ENCODE data around the gene QRICH2.
"Not testable (repeated sequence)": the region's sequence is repeated elsewhere in the genome, so short reads cannot be mapped to it uniquely, and the experiment has no call there.

QRICH2 gene

GRCh38 chr17:76268015-76268749 is 39.9 kb downstream of the QRICH2 start:
- no peak for DNase-seq (ENCODE audit: insufficient read length, low spot score)
- FAIRE-seq: no peak
- TF ChIP-seq CTCF (IDR thresholded peaks at IDR 0.05; ENCODE audit: insufficient read depth, missing control alignments): no peak

- not testable (repeated sequence) for DNase-seq (ENCODE audit: insufficient read length, low spot score); FAIRE-seq
Measured at GRCh38 chr17:76267581-76268001, 40.5 kb downstream of the QRICH2 start.

GRCh38 chr17:76267051-76267576 is 41.0 kb downstream of the QRICH2 start:
- FAIRE-seq (no peak), DNase-seq (ENCODE audit: insufficient read length, low spot score) (no peak)
- TF ChIP-seq CTCF (IDR thresholded peaks at IDR 0.05; ENCODE audit: insufficient read depth, missing control alignments): no peak

- no peak for TF ChIP-seq CTCF (IDR thresholded peaks at IDR 0.05; ENCODE audit: insufficient read depth, missing control alignments)
- DNase-seq (ENCODE audit: insufficient read length, low spot score): no peak
- FAIRE-seq: no peak
Measured at GRCh38 chr17:76266244-76266938, 41.7 kb downstream of the QRICH2 start.

GRCh38 chr17:76265624-76266243 is 42.3 kb downstream of the QRICH2 start:
- FAIRE-seq (no peak), DNase-seq (ENCODE audit: insufficient read length, low spot score) (no peak)
- TF ChIP-seq CTCF (IDR thresholded peaks at IDR 0.05; ENCODE audit: insufficient read depth, missing control alignments): no peak

GRCh38 chr17:76264755-76265623 is 43.1 kb downstream of the QRICH2 start, which contains the start of gene UBALD2:
UBALD2 (plus strand) TSS chr17:76265348; CDS start chr17:76265506, 158 bp downstream.
- FAIRE-seq (no peak), DNase-seq (ENCODE audit: insufficient read length, low spot score) (peak; percentile 96)
- no peak for TF ChIP-seq CTCF (IDR thresholded peaks at IDR 0.05; ENCODE audit: insufficient read depth, missing control alignments)

- no peak for TF ChIP-seq CTCF (IDR thresholded peaks at IDR 0.05; ENCODE audit: insufficient read depth, missing control alignments)
- FAIRE-seq (no peak), DNase-seq (ENCODE audit: insufficient read length, low spot score) (no peak)
Measured at GRCh38 chr17:76264425-76264754, 43.7 kb downstream of the QRICH2 start.
